ENCODE measurements around the gene MRE11.

The MRE11 gene

DNA sequence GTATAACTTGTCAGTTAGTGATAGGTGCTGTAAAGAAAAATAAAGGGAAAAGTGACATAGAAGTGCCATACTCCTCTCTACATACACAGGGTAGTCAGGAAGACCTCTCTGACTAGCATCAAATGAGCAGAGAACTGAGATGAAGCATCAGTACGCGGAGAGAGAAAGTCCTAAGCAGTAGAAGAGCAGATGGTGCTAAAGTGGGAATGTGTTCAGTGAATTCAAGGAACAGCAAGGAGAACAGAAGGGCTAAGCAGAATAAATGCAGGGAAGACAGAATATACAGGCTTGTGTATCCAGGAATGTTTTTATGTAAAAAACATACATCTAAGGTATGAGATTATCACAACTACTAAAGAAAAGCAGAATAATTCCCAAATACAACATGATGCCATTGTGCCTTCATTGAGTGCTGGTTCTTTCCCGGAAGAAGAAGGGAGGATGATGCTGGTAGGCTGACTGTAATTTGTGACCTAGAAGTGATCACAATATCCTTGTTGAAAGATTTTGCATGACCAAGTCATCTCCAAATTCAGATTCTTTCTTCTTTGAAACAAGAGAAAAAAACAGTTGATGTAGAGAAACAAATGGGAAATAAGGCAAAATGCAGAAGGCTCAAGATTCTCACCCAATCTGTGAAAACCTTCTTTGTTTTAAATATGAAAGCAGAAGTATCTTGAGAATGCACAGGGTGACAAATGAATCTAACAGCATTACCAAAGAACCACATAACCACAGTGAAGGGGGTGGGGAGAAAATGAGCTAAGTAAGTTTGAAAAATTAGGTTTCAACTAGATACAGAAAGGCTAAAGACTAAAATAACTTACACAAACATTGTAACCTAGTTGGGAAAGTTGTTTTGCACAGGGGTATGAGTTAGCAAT, 20.5 kb downstream of the MRE11 start:
- DNase-seq (ENCODE audit: extremely low spot score): no peak
- POLR2A ChIA-PET: no interaction called here
- no peak for TF ChIP-seq SP1 (IDR thresholded peaks at IDR 0.05)
- TF ChIP-seq, protein P1, sequence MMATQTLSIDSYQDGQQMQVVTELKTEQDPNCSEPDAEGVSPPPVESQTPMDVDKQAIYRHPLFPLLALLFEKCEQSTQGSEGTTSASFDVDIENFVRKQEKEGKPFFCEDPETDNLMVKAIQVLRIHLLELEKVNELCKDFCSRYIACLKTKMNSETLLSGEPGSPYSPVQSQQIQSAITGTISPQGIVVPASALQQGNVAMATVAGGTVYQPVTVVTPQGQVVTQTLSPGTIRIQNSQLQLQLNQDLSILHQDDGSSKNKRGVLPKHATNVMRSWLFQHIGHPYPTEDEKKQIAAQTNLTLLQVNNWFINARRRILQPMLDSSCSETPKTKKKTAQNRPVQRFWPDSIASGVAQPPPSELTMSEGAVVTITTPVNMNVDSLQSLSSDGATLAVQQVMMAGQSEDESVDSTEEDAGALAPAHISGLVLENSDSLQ (IDR thresholded peaks at IDR 0.05): no peak
- TF ChIP-seq FOXA1 (IDR thresholded peaks at IDR 0.05): no peak
- TF ChIP-seq ELF4 (IDR thresholded peaks at IDR 0.05): no peak
- TF ChIP-seq LEF1 (IDR thresholded peaks at IDR 0.05; ENCODE audit: borderline replicate concordance): no peak
- no peak for TF ChIP-seq SUZ12 (IDR thresholded peaks at IDR 0.05)
- TF ChIP-seq NFRKB (IDR thresholded peaks at IDR 0.05): no peak
- no peak for TF ChIP-seq FOXM1 (IDR thresholded peaks at IDR 0.05; ENCODE audit: borderline replicate concordance)
- no peak for TF ChIP-seq ZNF384 (IDR thresholded peaks at IDR 0.05)
- TF ChIP-seq HDGF (IDR thresholded peaks at IDR 0.05; ENCODE audit: borderline replicate concordance): no peak
- TF ChIP-seq L3MBTL2 (conservative IDR thresholded peaks at IDR 0.05): no peak
- TF ChIP-seq CTBP1 (IDR thresholded peaks at IDR 0.05; ENCODE audit: borderline replicate concordance): no peak
- no peak for TF ChIP-seq ARNT (IDR thresholded peaks at IDR 0.05)
- no peak for TF ChIP-seq TARDBP (IDR thresholded peaks at IDR 0.05)
- TF ChIP-seq FOXK2 (IDR thresholded peaks at IDR 0.05): no peak
- CTCF ChIA-PET: no interaction called here

DNA sequence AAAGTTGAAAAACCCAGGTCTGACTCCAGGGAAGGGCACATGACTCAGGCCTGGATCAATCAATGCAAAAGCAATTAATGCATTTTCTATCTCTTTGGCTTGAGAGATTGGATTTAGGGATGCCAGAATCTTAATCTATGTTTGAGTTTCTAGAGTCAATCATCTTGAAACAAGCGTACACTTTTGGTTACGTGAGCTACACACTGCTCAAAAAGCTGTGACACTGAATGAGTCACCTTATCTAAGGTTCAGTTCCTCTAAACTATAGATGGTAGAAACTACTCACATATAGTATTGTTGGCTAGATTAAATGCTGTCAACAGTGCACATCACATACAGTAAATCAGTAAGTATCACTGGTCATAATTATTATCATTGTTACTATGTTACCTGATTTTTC, 24.2 kb downstream of the MRE11 start:
- no peak for DNase-seq (ENCODE audit: extremely low spot score)
- no peak for TF ChIP-seq ARNT (IDR thresholded peaks at IDR 0.05)
- no peak for TF ChIP-seq ELF4 (IDR thresholded peaks at IDR 0.05)
- TF ChIP-seq, protein P1 (IDR thresholded peaks at IDR 0.05): no peak
- no peak for TF ChIP-seq ZNF384 (IDR thresholded peaks at IDR 0.05)
- no peak for TF ChIP-seq L3MBTL2 (conservative IDR thresholded peaks at IDR 0.05)
- TF ChIP-seq SP1 (IDR thresholded peaks at IDR 0.05): no peak
- TF ChIP-seq BHLHE40 (IDR thresholded peaks at IDR 0.05; ENCODE audit: borderline replicate concordance): no peak
- TF ChIP-seq FOXK2 (IDR thresholded peaks at IDR 0.05): no peak
- no peak for TF ChIP-seq LEF1 (IDR thresholded peaks at IDR 0.05; ENCODE audit: borderline replicate concordance)
- TF ChIP-seq CTBP1 (IDR thresholded peaks at IDR 0.05; ENCODE audit: borderline replicate concordance): no peak
- TF ChIP-seq NFRKB (IDR thresholded peaks at IDR 0.05): no peak
- TF ChIP-seq HDGF (IDR thresholded peaks at IDR 0.05; ENCODE audit: borderline replicate concordance): no peak
- TF ChIP-seq FOXA1 (IDR thresholded peaks at IDR 0.05): no peak
- TF ChIP-seq TARDBP (IDR thresholded peaks at IDR 0.05): no peak
- no peak for TF ChIP-seq FOXM1 (IDR thresholded peaks at IDR 0.05; ENCODE audit: borderline replicate concordance)
- no peak for TF ChIP-seq SUZ12 (IDR thresholded peaks at IDR 0.05)
- POLR2A ChIA-PET: no interaction called here
- CTCF ChIA-PET: no interaction called here

DNA sequence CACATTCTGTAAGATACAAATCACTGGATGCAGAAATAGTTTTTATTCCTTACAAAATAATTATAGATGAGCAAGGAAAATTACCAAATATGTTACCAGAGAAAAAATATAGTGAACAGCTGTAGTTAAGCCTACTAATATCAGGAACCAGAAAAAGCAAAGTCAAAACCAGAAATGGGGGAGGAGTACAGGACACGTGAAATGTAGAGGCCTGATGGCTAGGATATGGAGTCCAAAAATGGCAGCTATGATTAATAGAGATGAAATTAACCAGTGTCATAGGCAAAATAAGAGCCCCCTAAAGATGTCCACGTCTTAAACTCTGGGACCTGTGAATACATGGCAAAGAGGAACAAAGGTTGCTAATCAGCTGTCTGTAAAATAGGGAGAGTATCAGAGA, 34.1 kb downstream of the MRE11 start:
- TF ChIP-seq CTBP1 (IDR thresholded peaks at IDR 0.05; ENCODE audit: borderline replicate concordance): no peak
- no peak for TF ChIP-seq BHLHE40 (IDR thresholded peaks at IDR 0.05; ENCODE audit: borderline replicate concordance)
- no peak for TF ChIP-seq L3MBTL2 (conservative IDR thresholded peaks at IDR 0.05)
- TF ChIP-seq SP1 (IDR thresholded peaks at IDR 0.05): no peak
- TF ChIP-seq ELF4 (IDR thresholded peaks at IDR 0.05): no peak
- no peak for TF ChIP-seq ZNF384 (IDR thresholded peaks at IDR 0.05)
- no peak for TF ChIP-seq SUZ12 (IDR thresholded peaks at IDR 0.05)
- TF ChIP-seq FOXK2 (IDR thresholded peaks at IDR 0.05): no peak
- TF ChIP-seq LEF1 (IDR thresholded peaks at IDR 0.05; ENCODE audit: borderline replicate concordance): no peak
- no peak for TF ChIP-seq NFRKB (IDR thresholded peaks at IDR 0.05)
- POLR2A ChIA-PET: no interaction called here
- DNase-seq (ENCODE audit: extremely low spot score): no peak
- CTCF ChIA-PET: interaction anchor here (0.5 kb wide), 1 partner anchor 133 kb away, joined by 3 read pairs; no protein-coding TSS in a partner anchor

DNA sequence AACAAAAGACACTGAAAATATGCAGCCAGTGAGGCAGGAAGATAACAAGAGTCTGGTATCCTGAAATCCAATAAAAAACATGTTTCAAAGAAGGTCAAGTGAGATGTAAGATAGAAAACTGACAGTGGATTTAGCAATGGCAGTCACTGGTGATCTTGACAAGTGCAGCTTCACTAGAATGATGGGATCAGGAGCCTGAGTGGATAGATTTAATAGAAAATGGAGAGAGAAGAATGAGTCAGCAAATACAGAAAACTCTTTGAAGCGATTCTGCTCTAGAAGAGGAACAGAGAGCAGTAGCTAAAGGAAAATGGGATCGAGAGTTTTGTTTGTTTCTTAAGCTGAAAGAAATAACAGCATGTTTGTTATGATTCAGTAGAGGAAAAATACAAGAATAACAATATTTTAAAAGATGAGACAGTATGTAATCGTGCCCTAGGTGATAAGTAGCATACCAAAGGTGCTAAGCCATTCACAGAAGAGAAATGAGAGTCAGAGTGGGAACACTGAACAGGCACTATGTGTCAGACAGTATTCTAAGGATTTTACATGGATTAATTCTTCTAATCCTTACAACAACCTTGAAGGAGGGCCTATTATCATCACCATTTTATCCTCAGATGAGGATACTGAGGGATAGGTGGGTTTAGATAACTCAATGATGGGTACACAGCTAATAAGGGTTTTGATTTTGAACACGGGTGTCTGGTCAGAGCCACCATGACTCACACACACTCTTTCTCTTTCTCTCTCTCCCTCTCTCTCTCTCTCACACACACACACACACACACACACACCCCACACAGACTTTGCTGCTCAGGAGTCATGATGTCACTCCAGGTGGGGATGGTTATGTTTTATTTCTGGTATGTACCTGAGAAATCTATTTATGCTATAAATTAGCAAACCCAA, 36.3 kb downstream of the MRE11 start:
- ChIA-PET CTCF (no interaction called here), POLR2A (interaction anchor here (0.7 kb wide), 1 partner anchor 158 kb away, joined by 3 read pairs; no protein-coding TSS in a partner anchor)
- TF ChIP-seq FOXM1 (IDR thresholded peaks at IDR 0.05; ENCODE audit: borderline replicate concordance) (no peak), ZNF384 (IDR thresholded peaks at IDR 0.05) (no peak), HDGF (IDR thresholded peaks at IDR 0.05; ENCODE audit: borderline replicate concordance) (no peak), L3MBTL2 (conservative IDR thresholded peaks at IDR 0.05) (no peak), FOXK2 (IDR thresholded peaks at IDR 0.05) (no peak), BHLHE40 (IDR thresholded peaks at IDR 0.05; ENCODE audit: borderline replicate concordance) (no peak), NFRKB (IDR thresholded peaks at IDR 0.05) (no peak), TARDBP (IDR thresholded peaks at IDR 0.05) (no peak), ELF4 (IDR thresholded peaks at IDR 0.05) (no peak), SUZ12 (IDR thresholded peaks at IDR 0.05) (no peak), ARNT (IDR thresholded peaks at IDR 0.05) (no peak), FOXA1 (IDR thresholded peaks at IDR 0.05) (no peak)
- TF ChIP-seq, protein P1 (IDR thresholded peaks at IDR 0.05): no peak
- DNase-seq (ENCODE audit: extremely low spot score): no peak

DNA sequence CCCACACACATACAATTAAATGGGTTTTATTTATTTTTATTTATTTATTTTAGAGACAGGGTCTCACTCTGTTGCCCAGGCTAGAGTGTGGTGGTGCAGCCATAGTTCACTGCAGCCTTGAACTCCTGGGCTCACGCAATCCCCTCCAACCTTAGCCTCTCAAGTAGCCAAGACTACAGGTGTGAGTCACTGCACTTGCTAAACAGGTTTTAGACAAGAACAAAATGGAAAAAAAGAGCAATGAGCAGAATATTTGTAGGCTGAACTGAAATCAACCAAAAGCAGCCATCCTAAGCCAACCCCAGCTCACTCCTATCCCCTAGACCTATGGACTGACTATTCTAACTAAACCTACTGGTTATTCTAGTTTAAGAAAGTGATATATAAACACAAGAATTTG, 37.8 kb downstream of the MRE11 start:
- POLR2A ChIA-PET: no interaction called here

More for the DNA sequence above, 37.8 kb downstream of the MRE11 start:
- TF ChIP-seq HDGF (IDR thresholded peaks at IDR 0.05; ENCODE audit: borderline replicate concordance) (no peak), BHLHE40 (IDR thresholded peaks at IDR 0.05; ENCODE audit: borderline replicate concordance) (no peak), FOXA1 (IDR thresholded peaks at IDR 0.05) (no peak), ELF4 (IDR thresholded peaks at IDR 0.05) (no peak), LEF1 (IDR thresholded peaks at IDR 0.05; ENCODE audit: borderline replicate concordance) (no peak), TARDBP (IDR thresholded peaks at IDR 0.05) (no peak), SP1 (IDR thresholded peaks at IDR 0.05) (no peak), FOXM1 (IDR thresholded peaks at IDR 0.05; ENCODE audit: borderline replicate concordance) (no peak), FOXK2 (IDR thresholded peaks at IDR 0.05) (no peak), ARNT (IDR thresholded peaks at IDR 0.05) (no peak), SUZ12 (IDR thresholded peaks at IDR 0.05) (no peak), ZNF384 (IDR thresholded peaks at IDR 0.05) (no peak), L3MBTL2 (conservative IDR thresholded peaks at IDR 0.05) (no peak), CTBP1 (IDR thresholded peaks at IDR 0.05; ENCODE audit: borderline replicate concordance) (no peak), NFRKB (IDR thresholded peaks at IDR 0.05) (no peak)
- TF ChIP-seq, protein P1 (IDR thresholded peaks at IDR 0.05): no peak
- DNase-seq (ENCODE audit: extremely low spot score): no peak
- CTCF ChIA-PET: no interaction called here

Data from HEK293T (cell line).